ENCODE measurements around the gene ACKR1.

Gene ACKR1

DNA sequence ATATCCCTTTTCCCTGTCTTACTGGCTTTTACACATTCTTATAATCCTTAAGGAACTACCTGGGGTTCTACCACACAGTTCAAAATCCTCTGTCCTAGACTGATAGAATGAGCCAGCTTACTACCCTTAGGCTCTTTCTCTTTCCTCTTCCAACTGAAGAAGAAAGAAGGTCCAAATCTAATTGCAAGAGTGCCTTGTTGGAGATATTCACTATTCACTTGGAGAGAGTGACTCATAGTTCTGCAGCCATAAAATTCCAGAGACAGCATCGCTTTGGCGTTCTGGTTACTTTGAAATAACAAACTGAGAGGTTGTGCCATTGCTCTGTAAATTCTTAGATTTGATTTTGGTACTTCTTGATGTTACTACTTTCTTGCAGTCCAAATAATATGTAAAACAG is 29.1 kb upstream of the ACKR1 start:
- 50% methylated on average over 2 of the region's 2 CpGs for WGBS
- no peak overlapping the region for H3K9ac ChIP-seq (ENCODE audit: low read length)
- H3K14ac ChIP-seq (ENCODE audit: low read length in 2 of 2): no peak overlapping the region
- H2BK15ac ChIP-seq (ENCODE audit: low read depth, poor library complexity, severe bottlenecking): no peak overlapping the region
- DNase-seq: no peak
- H2BK5ac ChIP-seq (ENCODE audit: low read depth, low read length, poor library complexity, severe bottlenecking): no peak overlapping the region
- H3K36me3 ChIP-seq (ENCODE audit: control insufficient read depth in 1 of 2, insufficient read depth in 2 of 2, low read depth in 1 of 2, low read length in 2 of 2): no peaks in the 10 kb centered on the region
- no peak overlapping the region for H3K18ac ChIP-seq (ENCODE audit: low read depth in 1 of 2, low read length in 2 of 2)
- H4K8ac ChIP-seq (ENCODE audit: low read length): no peak overlapping the region
- H4K91ac ChIP-seq (ENCODE audit: low read length): no peak overlapping the region
- no peak overlapping the region for H2BK120ac ChIP-seq (ENCODE audit: low read depth, low read length)
- H3K23ac ChIP-seq (ENCODE audit: low read length in 2 of 2): no peak overlapping the region
- H3K79me1 ChIP-seq (replicated peaks; ENCODE audit: low read length, poor library complexity, severe bottlenecking): no peaks in the 10 kb centered on the region
- peaks cover 40 to 48% of the 10 kb centered on the region in 2 experiments for H3K27me3 ChIP-seq (ENCODE audit: control insufficient read depth in 1 of 2, insufficient read depth in 1 of 2, low read length in 2 of 2)
- no peak overlapping the region for H2AK5ac ChIP-seq (ENCODE audit: low read length, severe bottlenecking)
- no peak overlapping the region for H2BK12ac ChIP-seq (ENCODE audit: low read length in 2 of 2)
- no peak overlapping the region for H2AFZ ChIP-seq (ENCODE audit: low read depth, low read length)
- H3K4me2 ChIP-seq (ENCODE audit: low read length, poor library complexity, severe bottlenecking): no peak overlapping the region
- no peaks in the 10 kb centered on the region for H3K9me3 ChIP-seq (ENCODE audit: control insufficient read depth, low read length)
- H3K4me3 ChIP-seq (ENCODE audit: insufficient read depth in 1 of 2, low read depth in 1 of 2, low read length in 2 of 2): no peak overlapping the region
- H3K27ac ChIP-seq (ENCODE audit: low read length, poor library complexity, severe bottlenecking): no peak overlapping the region
- no peak overlapping the region for H3K4ac ChIP-seq (ENCODE audit: low read depth in 1 of 2, low read length in 2 of 2)
- H3K4me1 ChIP-seq (ENCODE audit: control insufficient read depth, insufficient read depth, low read depth, low read length): peaks cover 2% of the 10 kb centered on the region

DNA sequence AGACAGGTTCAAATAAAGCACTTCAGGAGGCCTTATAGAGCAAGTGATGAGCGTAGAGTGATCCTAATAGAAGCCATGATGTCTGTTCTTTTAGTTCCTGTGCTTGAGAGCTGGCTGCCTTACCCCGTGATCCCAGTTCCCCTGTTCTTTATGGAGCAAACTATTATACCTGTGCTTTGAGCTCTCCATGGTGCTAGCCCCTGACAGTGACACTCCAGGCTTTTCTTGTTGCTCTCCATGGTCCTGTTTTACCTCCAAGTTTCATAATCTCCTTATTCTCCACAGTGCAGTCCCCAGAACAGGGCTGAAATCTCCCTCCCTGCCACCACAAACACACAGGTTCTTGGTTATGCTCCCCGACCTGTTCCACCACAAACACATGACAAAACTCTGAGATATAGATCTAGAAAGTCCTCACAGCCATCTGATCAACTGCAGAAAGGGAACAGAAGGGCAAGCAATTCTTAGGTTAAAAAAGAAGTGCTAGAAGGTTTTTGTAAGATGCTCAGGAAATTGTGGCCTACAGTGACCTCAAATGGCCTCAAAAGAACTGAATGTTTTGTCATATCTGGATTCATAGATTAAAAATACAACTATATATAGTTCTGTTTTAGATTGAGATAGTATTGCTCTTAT is 27.3 kb upstream of the ACKR1 start:
- Histone ChIP-seq H3K4me2 (ENCODE audit: low read length, poor library complexity, severe bottlenecking) (no peak overlapping the region), H2BK5ac (ENCODE audit: low read depth, low read length, poor library complexity, severe bottlenecking) (no peak overlapping the region), H3K27me3 (ENCODE audit: control insufficient read depth in 1 of 2, insufficient read depth in 1 of 2, low read length in 2 of 2) (peaks cover 37 to 45% of the 10 kb centered on the region in 2 experiments), H2BK12ac (ENCODE audit: low read length in 2 of 2) (no peak overlapping the region), H3K27ac (ENCODE audit: low read length, poor library complexity, severe bottlenecking) (no peak overlapping the region), H3K36me3 (ENCODE audit: control insufficient read depth in 1 of 2, insufficient read depth in 2 of 2, low read depth in 1 of 2, low read length in 2 of 2) (no peaks in the 10 kb centered on the region), H4K8ac (ENCODE audit: low read length) (no peak overlapping the region), H2AFZ (ENCODE audit: low read depth, low read length) (no peak overlapping the region), H2BK120ac (ENCODE audit: low read depth, low read length) (no peak overlapping the region), H3K79me1 (replicated peaks; ENCODE audit: low read length, poor library complexity, severe bottlenecking) (no peaks in the 10 kb centered on the region), H2BK15ac (ENCODE audit: low read depth, poor library complexity, severe bottlenecking) (no peak overlapping the region), H3K23ac (ENCODE audit: low read length in 2 of 2) (no peak overlapping the region), H3K9me3 (ENCODE audit: control insufficient read depth, low read length) (no peaks in the 10 kb centered on the region), H2AK5ac (ENCODE audit: low read length, severe bottlenecking) (no peak overlapping the region), H3K9ac (ENCODE audit: low read length) (no peak overlapping the region), H3K4me3 (ENCODE audit: insufficient read depth in 1 of 2, low read depth in 1 of 2, low read length in 2 of 2) (no peak overlapping the region), H3K14ac (ENCODE audit: low read length in 2 of 2) (no peak overlapping the region), H3K4me1 (ENCODE audit: control insufficient read depth, insufficient read depth, low read depth, low read length) (peaks cover 2% of the 10 kb centered on the region), H3K18ac (ENCODE audit: low read depth in 1 of 2, low read length in 2 of 2) (no peak overlapping the region), H3K4ac (ENCODE audit: low read depth in 1 of 2, low read length in 2 of 2) (no peak overlapping the region), H4K91ac (ENCODE audit: low read length) (no peak overlapping the region)
- peak; percentile 63 for DNase-seq
- WGBS: 7% methylated on average over 3 of the region's 3 CpGs

- Histone ChIP-seq H3K9me3 (ENCODE audit: control insufficient read depth, low read length) (no peaks in the 10 kb centered on the region), H2BK120ac (ENCODE audit: low read depth, low read length) (no peak overlapping the region), H3K36me3 (ENCODE audit: control insufficient read depth in 1 of 2, insufficient read depth in 2 of 2, low read depth in 1 of 2, low read length in 2 of 2) (no peaks in the 10 kb centered on the region), H2BK5ac (ENCODE audit: low read depth, low read length, poor library complexity, severe bottlenecking) (no peak overlapping the region), H3K23ac (ENCODE audit: low read length in 2 of 2) (no peak overlapping the region), H3K27me3 (ENCODE audit: control insufficient read depth in 1 of 2, insufficient read depth in 1 of 2, low read length in 2 of 2) (peaks cover 12 to 23% of the 10 kb centered on the region in 2 experiments), H3K4me2 (ENCODE audit: low read length, poor library complexity, severe bottlenecking) (no peak overlapping the region), H3K79me1 (replicated peaks; ENCODE audit: low read length, poor library complexity, severe bottlenecking) (no peaks in the 10 kb centered on the region), H4K91ac (ENCODE audit: low read length) (no peak overlapping the region), H2BK12ac (ENCODE audit: low read length in 2 of 2) (no peak overlapping the region), H3K4me3 (ENCODE audit: insufficient read depth in 1 of 2, low read depth in 1 of 2, low read length in 2 of 2) (no peak overlapping the region), H3K14ac (ENCODE audit: low read length in 2 of 2) (no peak overlapping the region), H3K9ac (ENCODE audit: low read length) (no peak overlapping the region), H2AFZ (ENCODE audit: low read depth, low read length) (no peak overlapping the region), H4K8ac (ENCODE audit: low read length) (no peak overlapping the region), H2BK15ac (ENCODE audit: low read depth, poor library complexity, severe bottlenecking) (no peak overlapping the region), H2AK5ac (ENCODE audit: low read length, severe bottlenecking) (no peak overlapping the region), H3K4me1 (ENCODE audit: control insufficient read depth, insufficient read depth, low read depth, low read length) (peaks cover 2% of the 10 kb centered on the region), H3K4ac (ENCODE audit: low read depth in 1 of 2, low read length in 2 of 2) (no peak overlapping the region), H3K18ac (ENCODE audit: low read depth in 1 of 2, low read length in 2 of 2) (no peak overlapping the region), H3K27ac (ENCODE audit: low read length, poor library complexity, severe bottlenecking) (no peak overlapping the region)
- DNase-seq: no peak
Measured at GRCh38 chr1:159179906-159180305, 24.8 kb upstream of the ACKR1 start.

DNA sequence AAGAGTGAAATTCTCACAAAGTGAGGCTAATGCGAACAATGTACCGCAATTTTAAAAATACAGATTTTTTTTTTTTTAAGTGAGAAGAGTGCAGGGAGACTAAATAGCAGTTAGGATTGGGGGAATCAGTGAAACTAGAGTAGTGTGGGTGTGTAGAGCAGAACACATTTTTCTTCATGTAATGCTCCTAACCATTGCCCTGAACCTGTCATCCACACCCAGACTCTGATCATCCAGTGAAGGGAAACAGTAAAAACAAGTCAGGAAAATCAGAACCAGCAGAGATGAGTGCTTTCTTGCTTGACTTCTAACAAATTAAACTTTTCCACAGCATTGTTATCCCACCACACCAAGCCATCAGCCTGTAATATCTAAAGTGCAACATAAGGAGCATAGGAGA is 24.2 kb upstream of the ACKR1 start:
- no peak overlapping the region for H3K18ac ChIP-seq (ENCODE audit: low read depth in 1 of 2, low read length in 2 of 2)
- H4K8ac ChIP-seq (ENCODE audit: low read length): no peak overlapping the region
- H2BK120ac ChIP-seq (ENCODE audit: low read depth, low read length): no peak overlapping the region
- WGBS: 95% methylated on average over 2 of the region's 2 CpGs
- no peak overlapping the region for H3K4me3 ChIP-seq (ENCODE audit: insufficient read depth in 1 of 2, low read depth in 1 of 2, low read length in 2 of 2)
- no peak overlapping the region for H2AFZ ChIP-seq (ENCODE audit: low read depth, low read length)
- no peaks in the 10 kb centered on the region for H3K36me3 ChIP-seq (ENCODE audit: control insufficient read depth in 1 of 2, insufficient read depth in 2 of 2, low read depth in 1 of 2, low read length in 2 of 2)
- peaks cover 15 to 23% of the 10 kb centered on the region in 2 experiments for H3K27me3 ChIP-seq (ENCODE audit: control insufficient read depth in 1 of 2, insufficient read depth in 1 of 2, low read length in 2 of 2)
- H3K23ac ChIP-seq (ENCODE audit: low read length in 2 of 2): no peak overlapping the region
- H2BK5ac ChIP-seq (ENCODE audit: low read depth, low read length, poor library complexity, severe bottlenecking): no peak overlapping the region
- H3K4me2 ChIP-seq (ENCODE audit: low read length, poor library complexity, severe bottlenecking): no peak overlapping the region
- no peak for DNase-seq
- no peak overlapping the region for H2BK12ac ChIP-seq (ENCODE audit: low read length in 2 of 2)
- H3K4ac ChIP-seq (ENCODE audit: low read depth in 1 of 2, low read length in 2 of 2): no peak overlapping the region
- H3K4me1 ChIP-seq (ENCODE audit: control insufficient read depth, insufficient read depth, low read depth, low read length): peaks cover 2% of the 10 kb centered on the region
- no peaks in the 10 kb centered on the region for H3K79me1 ChIP-seq (replicated peaks; ENCODE audit: low read length, poor library complexity, severe bottlenecking)
- no peak overlapping the region for H2BK15ac ChIP-seq (ENCODE audit: low read depth, poor library complexity, severe bottlenecking)
- H2AK5ac ChIP-seq (ENCODE audit: low read length, severe bottlenecking): no peak overlapping the region
- no peaks in the 10 kb centered on the region for H3K9me3 ChIP-seq (ENCODE audit: control insufficient read depth, low read length)
- no peak overlapping the region for H3K14ac ChIP-seq (ENCODE audit: low read length in 2 of 2)
- H4K91ac ChIP-seq (ENCODE audit: low read length): no peak overlapping the region
- no peak overlapping the region for H3K9ac ChIP-seq (ENCODE audit: low read length)
- H3K27ac ChIP-seq (ENCODE audit: low read length, poor library complexity, severe bottlenecking): no peak overlapping the region

All from mesenchymal stem cell (in vitro differentiated cells and primary cell).